Stimulated activated CD4-positive, alpha-beta T cell treated with anti-CD3 and anti-CD28 coated beads, Interleukin-4, amount 100 ng/mL, for 1 hour (primary cell): ENCODE results near the gene ME1.

Source experiments
- DNase-seq: peaks from one replicate; pipeline ENCODE4 v3.0.0-alpha.2; 2020

The ME1 gene

DNA sequence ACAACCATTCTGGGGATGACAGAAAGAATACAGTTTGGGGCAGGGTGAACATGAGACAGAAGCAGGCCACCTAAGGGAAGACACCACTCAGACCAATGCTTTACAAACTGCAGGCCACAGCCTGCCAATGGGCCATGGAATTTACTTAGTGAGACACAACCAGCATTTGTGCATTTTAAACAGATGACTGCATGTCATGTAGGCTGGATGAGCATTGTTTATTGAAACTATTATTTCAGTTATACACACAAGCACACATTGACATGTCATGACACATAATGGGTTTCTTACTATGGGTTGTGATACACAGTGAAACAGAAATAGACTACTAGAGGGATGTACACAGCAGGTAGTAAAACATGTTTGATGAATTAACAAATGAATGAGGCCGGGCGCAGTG lies 245.8 kb downstream of the ME1 start:
- DNase-seq: no peak

GRCh38 chr6:83183082-83183828 lies 247.6 kb downstream of the ME1 start:
- no peak for DNase-seq

GRCh38 chr6:83182114-83182513 lies 248.7 kb downstream of the ME1 start:
- DNase-seq: no peak

- DNase-seq: no peak
These were observed 250.4 kb downstream of the ME1 start for GRCh38 chr6:83180426-83180950.

GRCh38 chr6:83176246-83176645 lies 254.6 kb downstream of the ME1 start:
- DNase-seq: no peak

- no peak for DNase-seq
These were observed 261.3 kb downstream of the ME1 start for GRCh38 chr6:83169511-83169910.

DNA sequence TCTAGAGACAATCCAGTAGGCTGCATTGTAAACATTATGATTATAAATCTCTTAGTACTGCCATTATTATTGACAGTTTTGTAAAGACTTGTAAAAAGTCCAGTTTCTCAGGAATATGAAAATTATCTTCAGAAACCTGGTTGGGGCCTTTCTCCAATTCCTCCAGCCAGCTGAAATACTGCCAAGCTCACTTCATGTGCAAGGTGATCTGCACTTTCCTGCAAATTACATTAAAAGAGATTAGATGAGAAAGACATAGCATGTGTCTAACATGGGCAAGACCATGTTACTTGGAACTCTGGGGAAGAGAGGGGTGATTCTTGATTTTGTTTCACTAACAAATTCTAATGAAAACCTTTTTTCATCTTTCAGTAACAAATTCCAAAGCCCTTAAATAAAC lies 261.7 kb downstream of the ME1 start:
- DNase-seq: no peak

- no peak for DNase-seq
These were observed 262.3 kb downstream of the ME1 start for GRCh38 chr6:83168556-83168955.

GRCh38 chr6:83167726-83168278 lies 263.0 kb downstream of the ME1 start:
- DNase-seq: no peak
